ENCODE measurements around the gene MED12L.

- TF ChIP-seq, protein P1, sequence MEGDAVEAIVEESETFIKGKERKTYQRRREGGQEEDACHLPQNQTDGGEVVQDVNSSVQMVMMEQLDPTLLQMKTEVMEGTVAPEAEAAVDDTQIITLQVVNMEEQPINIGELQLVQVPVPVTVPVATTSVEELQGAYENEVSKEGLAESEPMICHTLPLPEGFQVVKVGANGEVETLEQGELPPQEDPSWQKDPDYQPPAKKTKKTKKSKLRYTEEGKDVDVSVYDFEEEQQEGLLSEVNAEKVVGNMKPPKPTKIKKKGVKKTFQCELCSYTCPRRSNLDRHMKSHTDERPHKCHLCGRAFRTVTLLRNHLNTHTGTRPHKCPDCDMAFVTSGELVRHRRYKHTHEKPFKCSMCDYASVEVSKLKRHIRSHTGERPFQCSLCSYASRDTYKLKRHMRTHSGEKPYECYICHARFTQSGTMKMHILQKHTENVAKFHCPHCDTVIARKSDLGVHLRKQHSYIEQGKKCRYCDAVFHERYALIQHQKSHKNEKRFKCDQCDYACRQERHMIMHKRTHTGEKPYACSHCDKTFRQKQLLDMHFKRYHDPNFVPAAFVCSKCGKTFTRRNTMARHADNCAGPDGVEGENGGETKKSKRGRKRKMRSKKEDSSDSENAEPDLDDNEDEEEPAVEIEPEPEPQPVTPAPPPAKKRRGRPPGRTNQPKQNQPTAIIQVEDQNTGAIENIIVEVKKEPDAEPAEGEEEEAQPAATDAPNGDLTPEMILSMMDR (IDR thresholded peaks at IDR 0.05): no peak
- TF ChIP-seq EP300 (IDR thresholded peaks at IDR 0.05): no peak
- no peak for TF ChIP-seq POLR2A (IDR thresholded peaks at IDR 0.05; ENCODE audit: low read depth)
- peak in 1 of 2 donors; percentile 22 for TF ChIP-seq POLR2AphosphoS5 (IDR thresholded peaks at IDR 0.05)
Observed at GRCh38 chr3:151236316-151236715, 150.9 kb downstream of the MED12L start.
